ENCODE data around the gene UBL4A. TPM values are rescaled to one million over a fixed set of nuclear protein-coding genes. Genes with fewer than 3 reads are reported as not detected.

Gene UBL4A
- total RNA-seq, 1 experiment from 2014 or later, result 38.8 TPM

- TF ChIP-seq, protein P1, sequence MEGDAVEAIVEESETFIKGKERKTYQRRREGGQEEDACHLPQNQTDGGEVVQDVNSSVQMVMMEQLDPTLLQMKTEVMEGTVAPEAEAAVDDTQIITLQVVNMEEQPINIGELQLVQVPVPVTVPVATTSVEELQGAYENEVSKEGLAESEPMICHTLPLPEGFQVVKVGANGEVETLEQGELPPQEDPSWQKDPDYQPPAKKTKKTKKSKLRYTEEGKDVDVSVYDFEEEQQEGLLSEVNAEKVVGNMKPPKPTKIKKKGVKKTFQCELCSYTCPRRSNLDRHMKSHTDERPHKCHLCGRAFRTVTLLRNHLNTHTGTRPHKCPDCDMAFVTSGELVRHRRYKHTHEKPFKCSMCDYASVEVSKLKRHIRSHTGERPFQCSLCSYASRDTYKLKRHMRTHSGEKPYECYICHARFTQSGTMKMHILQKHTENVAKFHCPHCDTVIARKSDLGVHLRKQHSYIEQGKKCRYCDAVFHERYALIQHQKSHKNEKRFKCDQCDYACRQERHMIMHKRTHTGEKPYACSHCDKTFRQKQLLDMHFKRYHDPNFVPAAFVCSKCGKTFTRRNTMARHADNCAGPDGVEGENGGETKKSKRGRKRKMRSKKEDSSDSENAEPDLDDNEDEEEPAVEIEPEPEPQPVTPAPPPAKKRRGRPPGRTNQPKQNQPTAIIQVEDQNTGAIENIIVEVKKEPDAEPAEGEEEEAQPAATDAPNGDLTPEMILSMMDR (IDR thresholded peaks at IDR 0.05; ENCODE audit: insufficient read depth in 1 of 2, low read depth in 1 of 2, low read length in 1 of 2, severe bottlenecking in 1 of 2, unreplicated experiment in 1 of 2), result no peak
- no peaks in the 10 kb centered on the region for H3K4me1 Mint-ChIP-seq (ENCODE audit: low read depth, unreplicated experiment)
- Histone ChIP-seq H3K4me1 (no peaks in the 10 kb centered on the region), H3K4me3 (ENCODE audit: low read depth, low read length) (no peak overlapping the region), H3K36me3 (ENCODE audit: control insufficient read depth, insufficient read depth, low read length) (no peaks in the 10 kb centered on the region), H3K9me3 (no peaks in the 10 kb centered on the region), H3K27me3 (replicated peaks; ENCODE audit: control insufficient read depth, insufficient read depth, low read length) (no peaks in the 10 kb centered on the region)
- POLR2A ChIA-PET, result no interaction called here
- no peak for DNase-seq
- H3K36me3 Mint-ChIP-seq (ENCODE audit: insufficient read depth, unreplicated experiment), result peaks cover 26% of the 10 kb centered on the region
- intact Hi-C loops (cut with micrococcal nuclease; ENCODE audit: unreplicated experiment), result no loop called here
- no TSS peak for BruUV-seq (replicated peaks)
- H3K27me3 Mint-ChIP-seq (ENCODE audit: insufficient read depth, unreplicated experiment), result no peaks in the 10 kb centered on the region
- CTCF ChIA-PET, result no interaction called here
- H3K4me3 Mint-ChIP-seq (ENCODE audit: unreplicated experiment), result no peak overlapping the region
- no peaks in the 10 kb centered on the region for H3K9me3 Mint-ChIP-seq (ENCODE audit: unreplicated experiment)
- no peak overlapping the region for H3K27ac Mint-ChIP-seq (ENCODE audit: unreplicated experiment)
Measured at GRCh38 chrX:154449618-154450017, 36.8 kb downstream of the UBL4A start.

GRCh38 chrX:154448484-154448883 lies 37.9 kb downstream of the UBL4A start:
- TF ChIP-seq, protein P1 (IDR thresholded peaks at IDR 0.05; ENCODE audit: insufficient read depth in 1 of 2, low read depth in 1 of 2, low read length in 1 of 2, severe bottlenecking in 1 of 2, unreplicated experiment in 1 of 2), result no peak
- H3K4me1 ChIP-seq, result no peaks in the 10 kb centered on the region
- Mint-ChIP-seq H3K27me3 (ENCODE audit: insufficient read depth, unreplicated experiment) (no peaks in the 10 kb centered on the region), H3K4me3 (ENCODE audit: unreplicated experiment) (no peak overlapping the region), H3K36me3 (ENCODE audit: insufficient read depth, unreplicated experiment) (peaks cover 24% of the 10 kb centered on the region), H3K4me1 (ENCODE audit: low read depth, unreplicated experiment) (no peaks in the 10 kb centered on the region), H3K9me3 (ENCODE audit: unreplicated experiment) (no peaks in the 10 kb centered on the region), H3K27ac (ENCODE audit: unreplicated experiment) (no peak overlapping the region)
- intact Hi-C loops (cut with micrococcal nuclease; ENCODE audit: unreplicated experiment), result no loop called here
- no peaks in the 10 kb centered on the region for H3K27me3 ChIP-seq (replicated peaks; ENCODE audit: control insufficient read depth, insufficient read depth, low read length)
- H3K9me3 ChIP-seq, result no peaks in the 10 kb centered on the region
- BruUV-seq (replicated peaks), result no TSS peak
- H3K4me3 ChIP-seq (ENCODE audit: low read depth, low read length), result no peak overlapping the region
- H3K36me3 ChIP-seq (ENCODE audit: control insufficient read depth, insufficient read depth, low read length), result no peaks in the 10 kb centered on the region
- POLR2A ChIA-PET, result no interaction called here
- DNase-seq, result no peak
- CTCF ChIA-PET, result no interaction called here

- BruUV-seq (replicated peaks), result no TSS peak
- Histone ChIP-seq H3K9me3 (no peaks in the 10 kb centered on the region), H3K27me3 (replicated peaks; ENCODE audit: control insufficient read depth, insufficient read depth, low read length) (no peaks in the 10 kb centered on the region), H3K4me1 (no peaks in the 10 kb centered on the region), H3K36me3 (ENCODE audit: control insufficient read depth, insufficient read depth, low read length) (no peaks in the 10 kb centered on the region), H3K4me3 (ENCODE audit: low read depth, low read length) (no peak overlapping the region)
- Mint-ChIP-seq H3K36me3 (ENCODE audit: insufficient read depth, unreplicated experiment) (peaks cover 27% of the 10 kb centered on the region), H3K4me3 (ENCODE audit: unreplicated experiment) (peak overlapping the region; percentile 35), H3K27me3 (ENCODE audit: insufficient read depth, unreplicated experiment) (no peaks in the 10 kb centered on the region), H3K27ac (ENCODE audit: unreplicated experiment) (peak overlapping the region; percentile 32), H3K9me3 (ENCODE audit: unreplicated experiment) (no peaks in the 10 kb centered on the region), H3K4me1 (ENCODE audit: low read depth, unreplicated experiment) (no peaks in the 10 kb centered on the region)
- DNase-seq, result no peak
- TF ChIP-seq, protein P1 (IDR thresholded peaks at IDR 0.05; ENCODE audit: insufficient read depth in 1 of 2, low read depth in 1 of 2, low read length in 1 of 2, severe bottlenecking in 1 of 2, unreplicated experiment in 1 of 2), result no peak
- ChIA-PET CTCF (no interaction called here), POLR2A (interaction anchor here (0.8 kb wide), 1 partner anchor 17 kb away, joined by 3 read pairs; no protein-coding TSS in a partner anchor)
- intact Hi-C loops (cut with micrococcal nuclease; ENCODE audit: unreplicated experiment), result no loop called here
Measured at GRCh38 chrX:154446430-154446829, 40.0 kb downstream of the UBL4A start.
